Brain microvascular endothelial cell (primary cell): ENCODE data around the gene RSPH9.

Source experiments
- DNase-seq: peaks from one replicate; pipeline ENCODE4 v3.0.0-alpha.2; 2020
- H3K27ac ChIP-seq: fragments of 250-450 bp; sonication (Bioruptor Pico); 2 replicates; pipeline ENCODE4 v1.5.1; 2020; ENCODE audit warnings: mild to moderate bottlenecking, moderate library complexity
- H3K27me3 ChIP-seq: fragments of 250-450 bp; sonication (Bioruptor Pico); replicated peaks from 2 replicates; pipeline ENCODE4 v1.5.1; 2020; ENCODE audit warnings: mild to moderate bottlenecking
- H3K36me3 ChIP-seq: fragments of 250-450 bp; sonication (Bioruptor Pico); replicated peaks from 2 replicates; pipeline ENCODE4 v1.5.1; 2020; ENCODE audit warnings: mild to moderate bottlenecking
- H3K4me3 ChIP-seq: 2 replicates; pipeline ENCODE4 v1.5.1; 2011; ENCODE audit warnings: low read depth, mild to moderate bottlenecking, control low read depth, low read length, moderate library complexity
- CTCF ChIP-seq: IDR thresholded peaks from 2 replicates; pipeline ENCODE4 v1.5.1; 2011; ENCODE audit warnings: low read depth, mild to moderate bottlenecking, moderate library complexity, low read length, control low read depth, inconsistent platforms; ENCODE audit errors: missing control alignments
- in situ Hi-C: cut with HindIII; loops from 2 replicates; pipeline ENCODE4 v1.10.0; 2017; ENCODE audit warnings: low sequenced_read_pairs, low pct_ligation_motif_present

The RSPH9 gene

GRCh38 chr6:43717822-43718221, 73.0 kb downstream of the RSPH9 start:
- DNase-seq: no peak
- in situ Hi-C loops: no loop called here
- no peak for TF ChIP-seq CTCF
- no peak overlapping the region for H3K4me3 ChIP-seq
- no peaks in the 10 kb centered on the region for H3K36me3 ChIP-seq
- peaks cover 7% of the 10 kb centered on the region for H3K27me3 ChIP-seq
- no peak overlapping the region for H3K27ac ChIP-seq

- H3K4me3 ChIP-seq: no peak overlapping the region
- in situ Hi-C loops: no loop called here
- H3K36me3 ChIP-seq: no peaks in the 10 kb centered on the region
- DNase-seq: no peak
- no peak overlapping the region for H3K27ac ChIP-seq
- H3K27me3 ChIP-seq: peaks cover 7% of the 10 kb centered on the region
- TF ChIP-seq CTCF: no peak
Measured at GRCh38 chr6:43718387-43719105, 73.7 kb downstream of the RSPH9 start.

GRCh38 chr6:43719511-43719910, 74.7 kb downstream of the RSPH9 start:
- in situ Hi-C loops: no loop called here
- no peak overlapping the region for H3K4me3 ChIP-seq
- DNase-seq: no peak

GRCh38 chr6:43720999-43721398, 76.2 kb downstream of the RSPH9 start:
- DNase-seq: no peak
- no peak for TF ChIP-seq CTCF
- peaks cover 7% of the 10 kb centered on the region for H3K27me3 ChIP-seq

More at GRCh38 chr6:43719511-43719910, 74.7 kb downstream of the RSPH9 start:
- Histone ChIP-seq H3K36me3 (no peaks in the 10 kb centered on the region), H3K27me3 (peaks cover 7% of the 10 kb centered on the region), H3K27ac (no peak overlapping the region)
- no peak for TF ChIP-seq CTCF

More at GRCh38 chr6:43720999-43721398, 76.2 kb downstream of the RSPH9 start:
- H3K36me3 ChIP-seq: no peaks in the 10 kb centered on the region
- no peak overlapping the region for H3K27ac ChIP-seq
- H3K4me3 ChIP-seq: no peak overlapping the region
- in situ Hi-C loops: no loop called here
